SH-SY5Y (cell line): ENCODE data around the gene HDAC9.

Experiments
- GATA2 ChIP-seq: IDR thresholded peaks from 2 replicates; pipeline ENCODE4 v1.6.1; 2011; ENCODE audit warnings: mild to moderate bottlenecking, low read depth, low read length
- GATA3 ChIP-seq: IDR thresholded peaks from 2 replicates; pipeline ENCODE4 v1.6.1; 2011; ENCODE audit warnings: low read depth, mild to moderate bottlenecking, low read length, moderate library complexity

GRCh38 chr7:18575622-18576572, 80.3 kb downstream of the HDAC9 start:
- TF ChIP-seq GATA2 (no peak), GATA3 (no peak; the same call in 1 of the 2 replicates)
